SK-N-SH (cell line): ENCODE results near the gene CDK11B. TPM values are rescaled to one million over a fixed set of nuclear protein-coding genes. Genes with fewer than 3 reads are reported as not detected.

Experiments
- CTCF ChIA-PET: fragments of 300-600, 350-600 bp; formaldehyde crosslinking; extraction: SDS; loops from one replicate; lab custom pipeline; 2021; lab: Yijun Ruan, JAX
- POLR2A ChIA-PET: fragments of 350-600 bp; sonication (Branson Sonifier 250); formaldehyde crosslinking; extraction: SDS; loops from one replicate; lab custom pipeline; 2020; ENCODE audit warnings: antibody characterized with exemption, inconsistent platforms; lab: Yijun Ruan, JAX
- DNase-seq: peaks from one replicate; pipeline ENCODE4 v3.0.0; 2012
- H2AFZ ChIP-seq: fragments of 200-600 bp; sonication (generic); 2 replicates; pipeline ENCODE4 v1.8.1; 2016; ENCODE audit warnings: antibody characterized with exemption, mild to moderate bottlenecking, low read depth
- H3F3A ChIP-seq: fragments of 200-600 bp; sonication (generic); replicated peaks from 2 replicates; pipeline ENCODE3; 2016; ENCODE audit warnings: antibody characterized with exemption, mild to moderate bottlenecking; ENCODE audit not compliant: insufficient read depth
- H3K27ac ChIP-seq, 2 experiments: fragments of 200-500 bp in 1 of 2; fragments of 200-600 bp in 1 of 2; sonication (Bioruptor generic) in 1 of 2; sonication (generic), shearing (Covaris generic) in 1 of 2; 2 replicates each; pipeline versions ENCODE4 v1.5.1 to v1.6.1; 2014 to 2016; ENCODE audit warnings: low read depth in 2 of 2, inconsistent platforms in 1 of 2, low read length in 1 of 2, mild to moderate bottlenecking in 1 of 2, mixed read lengths in 1 of 2
- H3K27me3 ChIP-seq: fragments of 200-600 bp; sonication (generic), shearing (Covaris generic); 2 replicates; pipeline ENCODE4 v1.6.1; 2016; ENCODE audit warnings: mixed run types; ENCODE audit not compliant: insufficient read depth
- H3K36me3 ChIP-seq, 2 experiments: fragments of 200-500 bp in 1 of 2; fragments of 200-600 bp in 1 of 2; sonication (Bioruptor generic) in 1 of 2; sonication (generic) in 1 of 2; replicated peaks in 1 of 2; 2 replicates each; pipeline versions ENCODE3 to v1.5.1; 2014 to 2016; ENCODE audit warnings: low read length in 1 of 2, mild to moderate bottlenecking in 1 of 2; ENCODE audit not compliant: insufficient read depth in 2 of 2, control insufficient read depth in 1 of 2
- H3K4me1 ChIP-seq, 2 experiments: fragments of 200-500 bp in 1 of 2; fragments of 200-600 bp in 1 of 2; sonication (Bioruptor generic) in 1 of 2; sonication (generic), shearing (Covaris generic) in 1 of 2; 2 replicates each; pipeline versions ENCODE4 v1.5.1 to v1.6.1; 2014 to 2016; ENCODE audit warnings: low read depth in 1 of 2, low read length in 1 of 2, mixed run types in 1 of 2; ENCODE audit not compliant: insufficient read depth in 2 of 2, control insufficient read depth in 1 of 2
- H3K4me2 ChIP-seq: fragments of 200-600 bp; sonication (generic), shearing (Covaris generic); 2 replicates; pipeline ENCODE4 v1.6.1; 2017; ENCODE audit warnings: mixed run types
- H3K4me3 ChIP-seq, 2 experiments: fragments of 200-500 bp in 1 of 2; fragments of 200-600 bp in 1 of 2; sonication (Bioruptor generic) in 1 of 2; sonication (generic), shearing (Covaris generic) in 1 of 2; 2 replicates each; pipeline versions ENCODE4 v1.5.1 to v1.8.1; 2014 to 2016; ENCODE audit warnings: low read depth in 2 of 2, inconsistent platforms in 1 of 2, low read length in 1 of 2, mild to moderate bottlenecking in 1 of 2, mixed read lengths in 1 of 2, moderate library complexity in 1 of 2
- H3K79me2 ChIP-seq: fragments of 200-600 bp; sonication (generic); 2 replicates; pipeline ENCODE4 v1.8.1; 2017; ENCODE audit warnings: mild to moderate bottlenecking; ENCODE audit not compliant: insufficient read depth
- H3K9ac ChIP-seq: fragments of 200-600 bp; sonication (generic); 2 replicates; pipeline ENCODE4 v1.6.1; 2017; ENCODE audit warnings: mixed run types
- H3K9me2 ChIP-seq: fragments of 200-600 bp; sonication (generic); 2 replicates; pipeline ENCODE4 v1.6.1; 2017; ENCODE audit warnings: mixed run types
- H3K9me3 ChIP-seq: fragments of 200-600 bp; sonication (generic); 2 replicates; pipeline ENCODE4 v1.6.1; 2017; ENCODE audit warnings: mixed run types, mild to moderate bottlenecking, moderate library complexity
- H4K20me1 ChIP-seq: fragments of 200-600 bp; sonication (generic); 2 replicates; pipeline ENCODE4 v1.6.1; 2017; ENCODE audit warnings: mild to moderate bottlenecking, mixed run types; ENCODE audit not compliant: insufficient read depth
- ELF1 ChIP-seq: IDR thresholded peaks from 2 replicates; pipeline ENCODE4 v1.4.0; 2012
- EP300 ChIP-seq, 2 experiments: IDR thresholded peaks; 2 replicates each; pipeline versions ENCODE4 v1.4.0 to v1.6.1; 2012; ENCODE audit warnings: borderline replicate concordance in 1 of 2, low read depth in 1 of 2, low read length in 1 of 2
- GABPA ChIP-seq: IDR thresholded peaks from 2 replicates; pipeline ENCODE4 v1.4.0; 2012; ENCODE audit warnings: low read depth, mild to moderate bottlenecking
- MEF2A ChIP-seq: IDR thresholded peaks from 2 replicates; pipeline ENCODE4 v1.4.0; 2012; ENCODE audit warnings: low read depth, borderline replicate concordance
- MXI1 ChIP-seq: IDR thresholded peaks from 2 replicates; pipeline ENCODE4 v1.6.1; 2012; ENCODE audit warnings: mild to moderate bottlenecking, low read depth, low read length, improper control_type of control experiment
- RCOR1 ChIP-seq: fragments of 150-350 bp; IDR thresholded peaks from 2 replicates; pipeline ENCODE4 v1.6.1; 2017; ENCODE audit warnings: antibody characterized with exemption, low read length
- RFX5 ChIP-seq: IDR thresholded peaks from 2 replicates; pipeline ENCODE4 v1.6.1; 2012; ENCODE audit warnings: mild to moderate bottlenecking, improper control_type of control experiment, low read length
- SMC3 ChIP-seq: IDR thresholded peaks from 2 replicates; pipeline ENCODE4 v1.6.1; 2012; ENCODE audit warnings: low read depth, low read length, improper control_type of control experiment
- TAF1 ChIP-seq: IDR thresholded peaks from 2 replicates; pipeline ENCODE4 v1.6.1; 2012; ENCODE audit warnings: low read depth, mild to moderate bottlenecking, low read length, moderate library complexity, borderline replicate concordance
- TCF12 ChIP-seq: IDR thresholded peaks from 2 replicates; pipeline ENCODE4 v1.4.0; 2012
- TEAD4 ChIP-seq: IDR thresholded peaks from 2 replicates; pipeline ENCODE4 v1.4.0; 2012; ENCODE audit warnings: mild to moderate bottlenecking, borderline replicate concordance; ENCODE audit not compliant: insufficient read depth
- YY1 ChIP-seq: IDR thresholded peaks from 2 replicates; pipeline ENCODE4 v1.4.0; 2012; ENCODE audit warnings: low read depth, mild to moderate bottlenecking
- WGBS: methylation state at CpG from one replicate; pipeline ENCODE4 v1.1.6; 2017; ENCODE audit warnings: low lambda C conversion rate; 5-methylcytosine and 5-hydroxymethylcytosine counted together
- polyA plus RNA-seq, 3 experiments: library from polyadenylated mRNA; depleted of rRNA; stranded (reverse); fragments of >200 nt; gene quantifications; 2 replicates each; pipeline ENCODE4 v1.2.3, GENCODE V29; 2012
- TF ChIP-seq, protein P1 (sequence below): IDR thresholded peaks from 2 replicates; pipeline ENCODE4; 2012
- TF ChIP-seq, protein P2 (sequence below): IDR thresholded peaks from 2 replicates; pipeline ENCODE4 v1.4.0; 2012; ENCODE audit warnings: low read depth
- TF ChIP-seq, protein P3 (sequence below): IDR thresholded peaks from 2 replicates; pipeline ENCODE4 v1.6.1; 2012; ENCODE audit warnings: mild to moderate bottlenecking, low read depth, low read length, moderate library complexity

CDK11B gene
- polyA plus RNA-seq, 1 of the 3 experiments (the other 2 are of a cell fraction): 15.0 TPM

DNA sequence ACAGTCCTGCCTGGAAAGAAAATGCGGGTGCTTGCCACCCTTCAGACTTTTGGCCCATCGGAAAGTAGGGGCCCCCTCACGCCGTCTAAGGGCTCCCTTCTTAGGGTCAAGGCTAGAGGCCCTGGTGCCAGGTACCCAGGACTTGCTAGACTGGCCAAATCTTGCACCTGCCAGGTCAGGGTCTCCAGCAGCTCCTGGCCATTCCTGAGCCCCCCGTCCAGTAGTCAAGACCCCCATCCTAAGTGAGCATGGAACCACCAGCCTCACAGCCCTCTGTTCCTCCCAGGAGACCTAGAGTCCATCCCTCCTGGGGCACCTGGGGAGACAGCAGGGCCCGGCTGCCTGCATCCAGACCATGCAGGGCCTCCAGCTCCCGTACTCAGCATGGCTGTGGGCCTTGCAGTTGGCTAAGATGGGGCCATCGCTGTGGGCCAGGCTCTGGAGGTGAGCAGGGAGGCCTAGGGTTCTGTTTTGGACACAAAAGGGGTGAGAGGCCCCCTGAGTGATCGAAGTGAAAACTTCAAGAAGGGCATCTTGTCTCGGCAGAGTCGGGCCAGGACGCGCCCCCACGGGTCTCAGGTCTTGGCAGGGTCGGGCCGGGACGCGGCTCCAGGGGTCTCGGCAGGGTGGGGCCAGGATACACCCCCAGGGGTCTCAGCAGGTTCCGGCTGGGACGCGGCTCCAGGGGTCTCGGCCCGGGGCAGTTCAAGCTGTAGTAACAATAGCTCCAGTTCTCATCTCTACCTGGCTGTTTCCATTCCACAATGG, 64.8 kb downstream of the CDK11B start:
- H3F3A ChIP-seq: no peaks in the 10 kb centered on the region
- no peak overlapping the region for H3K27ac ChIP-seq
- H3K9me3 ChIP-seq: no peaks in the 10 kb centered on the region
- H3K36me3 ChIP-seq: no peaks in the 10 kb centered on the region
- peaks cover 0 to 9% of the 10 kb centered on the region in 2 experiments; a peak in 1 of 4 replicates for H3K4me1 ChIP-seq
- TF ChIP-seq, protein P1, sequence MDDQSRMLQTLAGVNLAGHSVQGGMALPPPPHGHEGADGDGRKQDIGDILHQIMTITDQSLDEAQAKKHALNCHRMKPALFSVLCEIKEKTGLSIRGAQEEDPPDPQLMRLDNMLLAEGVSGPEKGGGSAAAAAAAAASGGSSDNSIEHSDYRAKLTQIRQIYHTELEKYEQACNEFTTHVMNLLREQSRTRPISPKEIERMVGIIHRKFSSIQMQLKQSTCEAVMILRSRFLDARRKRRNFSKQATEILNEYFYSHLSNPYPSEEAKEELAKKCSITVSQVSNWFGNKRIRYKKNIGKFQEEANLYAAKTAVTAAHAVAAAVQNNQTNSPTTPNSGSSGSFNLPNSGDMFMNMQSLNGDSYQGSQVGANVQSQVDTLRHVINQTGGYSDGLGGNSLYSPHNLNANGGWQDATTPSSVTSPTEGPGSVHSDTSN: no peak
- TF ChIP-seq YY1: no peak
- no peak for TF ChIP-seq GABPA
- no peak for TF ChIP-seq TCF12
- no peak for TF ChIP-seq TEAD4
- no peak for TF ChIP-seq MXI1
- no peak for TF ChIP-seq TAF1
- no peak for TF ChIP-seq MEF2A
- no peak for TF ChIP-seq RFX5
- DNase-seq: no peak
- H3K79me2 ChIP-seq: no peaks in the 10 kb centered on the region
- POLR2A ChIA-PET: no interaction called here
- CTCF ChIA-PET: no interaction called here
- H3K4me3 ChIP-seq: no peak overlapping the region
- H4K20me1 ChIP-seq: no peaks in the 10 kb centered on the region; the same call in 1 of the 2 replicates
- no peak overlapping the region for H3K9ac ChIP-seq
- no peaks in the 10 kb centered on the region for H3K27me3 ChIP-seq
- H2AFZ ChIP-seq: no peak overlapping the region
- 87% methylated on average over 8 of the region's 24 CpGs for WGBS
- no peaks in the 10 kb centered on the region for H3K9me2 ChIP-seq
- H3K4me2 ChIP-seq: no peak overlapping the region

DNA sequence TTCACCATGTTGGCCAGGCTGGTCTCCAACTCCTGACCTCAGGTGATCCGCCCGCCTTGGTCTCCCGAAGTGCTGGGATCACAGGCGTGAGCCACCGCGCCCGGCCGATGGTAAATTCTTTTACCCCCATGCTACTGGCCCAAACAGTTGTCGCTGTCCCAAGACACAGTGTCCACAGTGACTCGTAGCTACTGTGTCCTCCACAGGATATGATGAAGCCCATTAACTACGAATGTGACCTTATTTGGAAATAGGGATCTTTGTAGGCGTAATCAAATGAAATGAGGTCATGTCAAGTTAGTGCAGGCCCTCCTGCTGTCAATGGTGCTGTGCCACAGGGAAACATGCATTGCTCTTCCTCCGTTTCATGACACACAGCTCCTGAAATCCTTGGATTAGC, 67.4 kb downstream of the CDK11B start:
- no peaks in the 10 kb centered on the region for H3F3A ChIP-seq
- H2AFZ ChIP-seq: no peak overlapping the region
- H3K9me3 ChIP-seq: no peaks in the 10 kb centered on the region
- H3K79me2 ChIP-seq: no peaks in the 10 kb centered on the region
- no peak overlapping the region for H3K4me2 ChIP-seq
- WGBS: 83% methylated on average over 12 of the region's 13 CpGs
- ChIA-PET POLR2A (no interaction called here), CTCF (no interaction called here)
- H4K20me1 ChIP-seq: no peaks in the 10 kb centered on the region
- H3K4me1 ChIP-seq: no peaks in the 10 kb centered on the region
- H3K9me2 ChIP-seq: no peaks in the 10 kb centered on the region
- H3K27ac ChIP-seq: no peak overlapping the region
- no peak overlapping the region for H3K9ac ChIP-seq
- no peak for DNase-seq
- no peaks in the 10 kb centered on the region for H3K27me3 ChIP-seq
- H3K36me3 ChIP-seq: no peaks in the 10 kb centered on the region
- H3K4me3 ChIP-seq: no peak overlapping the region
- TF ChIP-seq TCF12 (no peak), RCOR1 (no peak), EP300 (IDR thresholded peaks at IDR 0.05; ENCODE audit: borderline replicate concordance in 1 of 2, low read depth in 1 of 2, low read length in 1 of 2) (no peak), ELF1 (no peak), SMC3 (no peak), GABPA (no peak), TEAD4 (no peak)
- TF ChIP-seq, protein P2, sequence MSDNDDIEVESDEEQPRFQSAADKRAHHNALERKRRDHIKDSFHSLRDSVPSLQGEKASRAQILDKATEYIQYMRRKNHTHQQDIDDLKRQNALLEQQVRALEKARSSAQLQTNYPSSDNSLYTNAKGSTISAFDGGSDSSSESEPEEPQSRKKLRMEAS: no peak
- TF ChIP-seq, protein P3, sequence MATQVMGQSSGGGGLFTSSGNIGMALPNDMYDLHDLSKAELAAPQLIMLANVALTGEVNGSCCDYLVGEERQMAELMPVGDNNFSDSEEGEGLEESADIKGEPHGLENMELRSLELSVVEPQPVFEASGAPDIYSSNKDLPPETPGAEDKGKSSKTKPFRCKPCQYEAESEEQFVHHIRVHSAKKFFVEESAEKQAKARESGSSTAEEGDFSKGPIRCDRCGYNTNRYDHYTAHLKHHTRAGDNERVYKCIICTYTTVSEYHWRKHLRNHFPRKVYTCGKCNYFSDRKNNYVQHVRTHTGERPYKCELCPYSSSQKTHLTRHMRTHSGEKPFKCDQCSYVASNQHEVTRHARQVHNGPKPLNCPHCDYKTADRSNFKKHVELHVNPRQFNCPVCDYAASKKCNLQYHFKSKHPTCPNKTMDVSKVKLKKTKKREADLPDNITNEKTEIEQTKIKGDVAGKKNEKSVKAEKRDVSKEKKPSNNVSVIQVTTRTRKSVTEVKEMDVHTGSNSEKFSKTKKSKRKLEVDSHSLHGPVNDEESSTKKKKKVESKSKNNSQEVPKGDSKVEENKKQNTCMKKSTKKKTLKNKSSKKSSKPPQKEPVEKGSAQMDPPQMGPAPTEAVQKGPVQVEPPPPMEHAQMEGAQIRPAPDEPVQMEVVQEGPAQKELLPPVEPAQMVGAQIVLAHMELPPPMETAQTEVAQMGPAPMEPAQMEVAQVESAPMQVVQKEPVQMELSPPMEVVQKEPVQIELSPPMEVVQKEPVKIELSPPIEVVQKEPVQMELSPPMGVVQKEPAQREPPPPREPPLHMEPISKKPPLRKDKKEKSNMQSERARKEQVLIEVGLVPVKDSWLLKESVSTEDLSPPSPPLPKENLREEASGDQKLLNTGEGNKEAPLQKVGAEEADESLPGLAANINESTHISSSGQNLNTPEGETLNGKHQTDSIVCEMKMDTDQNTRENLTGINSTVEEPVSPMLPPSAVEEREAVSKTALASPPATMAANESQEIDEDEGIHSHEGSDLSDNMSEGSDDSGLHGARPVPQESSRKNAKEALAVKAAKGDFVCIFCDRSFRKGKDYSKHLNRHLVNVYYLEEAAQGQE: no peak
- TF ChIP-seq, all 33 proteins: peak for 0
